Myocyte (in vitro differentiated cells): ENCODE results near the gene STARD3NL. TPM values are rescaled to one million over a fixed set of nuclear protein-coding genes. Genes with fewer than 3 reads are reported as not detected.
"Not testable (repeated sequence)": the region's sequence is repeated elsewhere in the genome, so short reads cannot be mapped to it uniquely, and the experiment has no call there.

Source experiments
- DNase-seq: peaks from one replicate; pipeline ENCODE4 v3.0.0-alpha.2; 2012; ENCODE audit warnings: low read depth
- total RNA-seq: library from RNA; depleted of rRNA; stranded (reverse); fragments of >200 nt; gene quantifications from 2 replicates; pipeline ENCODE4 v1.2.3, GENCODE V29; 2014

Gene STARD3NL
- total RNA-seq, 1 donor from 2014 or later: 81.3 TPM

GRCh38 chr7:38222481-38223096 is 44.5 kb downstream of the STARD3NL start:
- DNase-seq: peak; percentile 83

- no peak for DNase-seq
These were observed 45.3 kb downstream of the STARD3NL start for GRCh38 chr7:38223306-38223705.

GRCh38 chr7:38224392-38224791 is 46.3 kb downstream of the STARD3NL start:
- no peak for DNase-seq

GRCh38 chr7:38229386-38229785 is 51.3 kb downstream of the STARD3NL start:
- DNase-seq: peak; percentile 30

- DNase-seq: no peak
These were observed 52.0 kb downstream of the STARD3NL start for GRCh38 chr7:38229884-38230642.

GRCh38 chr7:38232502-38233366 is 54.7 kb downstream of the STARD3NL start:
- peak; percentile 22 for DNase-seq

GRCh38 chr7:38234759-38235158 is 56.7 kb downstream of the STARD3NL start:
- not testable (repeated sequence) for DNase-seq

- DNase-seq: no peak
These were observed 57.6 kb downstream of the STARD3NL start for GRCh38 chr7:38235606-38236005.

- DNase-seq: not testable (repeated sequence)
These were observed 61.1 kb downstream of the STARD3NL start for GRCh38 chr7:38239129-38239528.

GRCh38 chr7:38241071-38241470 is 63.0 kb downstream of the STARD3NL start:
- no peak for DNase-seq

- no peak for DNase-seq
These were observed 64.8 kb downstream of the STARD3NL start for GRCh38 chr7:38242814-38243213.

- not testable (repeated sequence) for DNase-seq
These were observed 65.3 kb downstream of the STARD3NL start for GRCh38 chr7:38243345-38243744.

GRCh38 chr7:38244516-38244915 is 66.5 kb downstream of the STARD3NL start:
- DNase-seq: peak; percentile 14

- DNase-seq: no peak
These were observed 67.4 kb downstream of the STARD3NL start for GRCh38 chr7:38245409-38245977.

GRCh38 chr7:38248069-38248567 is 70.1 kb downstream of the STARD3NL start:
- DNase-seq: no peak

- DNase-seq: not testable (repeated sequence)
These were observed 71.8 kb downstream of the STARD3NL start for GRCh38 chr7:38249849-38250248.

GRCh38 chr7:38257350-38257677 is 79.3 kb downstream of the STARD3NL start:
- DNase-seq: no peak

- DNase-seq: not testable (repeated sequence)
These were observed 81.1 kb downstream of the STARD3NL start for GRCh38 chr7:38259157-38259556.

- not testable (repeated sequence) for DNase-seq
These were observed 83.6 kb downstream of the STARD3NL start for GRCh38 chr7:38261601-38262000.

- DNase-seq: not testable (repeated sequence)
These were observed 84.0 kb downstream of the STARD3NL start for GRCh38 chr7:38262026-38262425.

GRCh38 chr7:38262545-38262944 is 84.5 kb downstream of the STARD3NL start:
- DNase-seq: no peak
